GM21576 (cell line): ENCODE results near the gene CEND1.

ENCODE experiments used
- ATAC-seq: cut with Tn5 transposase; IDR thresholded peaks from one replicate; pipeline ENCODE4 v1.9.1; 2021; ENCODE audit warnings: mild to moderate bottlenecking, moderate library complexity; ENCODE audit not compliant: unreplicated experiment

Gene CEND1

GRCh38 chr11:813072-813455, 23.2 kb upstream of the CEND1 start:
- ATAC-seq, result no peak

GRCh38 chr11:812390-812789, 22.5 kb upstream of the CEND1 start:
- no peak for ATAC-seq

- ATAC-seq, result no peak
Observed at GRCh38 chr11:811446-812245, 21.8 kb upstream of the CEND1 start.

GRCh38 chr11:810040-810567, 20.2 kb upstream of the CEND1 start:
- ATAC-seq, result no peak

- peak; percentile 70 for ATAC-seq
Observed at GRCh38 chr11:809287-810039, 19.6 kb upstream of the CEND1 start, which contains the start of gene RPLP2. TSS of gene RPLP2 (plus strand) at chr11:809967. CDS start at chr11:810235, 268 bp downstream.

GRCh38 chr11:808427-809286, 18.8 kb upstream of the CEND1 start:
- ATAC-seq, result no peak

- no peak for ATAC-seq
Observed at GRCh38 chr11:804599-804964, 14.7 kb upstream of the CEND1 start.

- no peak for ATAC-seq
Observed at GRCh38 chr11:803770-804598, 14.1 kb upstream of the CEND1 start.

- ATAC-seq, result no peak
Observed at GRCh38 chr11:803467-803742, 13.5 kb upstream of the CEND1 start.

- ATAC-seq, result no peak
Observed at GRCh38 chr11:802693-803466, 13.0 kb upstream of the CEND1 start.

GRCh38 chr11:802018-802617, 12.2 kb upstream of the CEND1 start:
- ATAC-seq, result no peak

- ATAC-seq, result no peak
Observed at GRCh38 chr11:801097-801780, 11.3 kb upstream of the CEND1 start.

- ATAC-seq, result no peak
Observed at GRCh38 chr11:800473-800872, 10.6 kb upstream of the CEND1 start.

GRCh38 chr11:799641-800316, 9.9 kb upstream of the CEND1 start:
- ATAC-seq, result no peak

GRCh38 chr11:798093-798713, 8.3 kb upstream of the CEND1 start, which contains the start of gene SLC25A22:
TSS of gene SLC25A22 (minus strand) at chr11:798281. CDS start at chr11:795006, 3,275 bp downstream.
- ATAC-seq, result peak; percentile 50

GRCh38 chr11:797296-798092, 7.6 kb upstream of the CEND1 start:
- ATAC-seq, result peak; percentile 50
